Calu3 (cell line): ENCODE data around the gene TDRD3. TPM values are rescaled to one million over a fixed set of nuclear protein-coding genes. Genes with fewer than 3 reads are reported as not detected.

Experiments used
- BruUV-seq: library from RNA; stranded (reverse); fragments of 400-500 nt; replicated peaks from 2 replicates; lab custom pipeline; 2021; lab: Mats Ljungman, UMichigan
- CTCF ChIA-PET: fragments of 300-600 bp; sonication (Branson Sonifier 250); formaldehyde crosslinking; loops from one replicate; lab custom pipeline; 2022; ENCODE audit warnings: antibody characterized with exemption; lab: Charles Lee
- DNase-seq: peaks from one replicate; pipeline ENCODE4 v3.0.0; 2022
- H3K27ac Mint-ChIP-seq: one replicate; pipeline ENCODE4 v1.8.0; 2022; ENCODE audit warnings: mixed read lengths; ENCODE audit not compliant: unreplicated experiment
- H3K27me3 Mint-ChIP-seq: one replicate; pipeline ENCODE4 v1.8.0; 2022; ENCODE audit warnings: mixed read lengths; ENCODE audit not compliant: unreplicated experiment
- H3K36me3 Mint-ChIP-seq: one replicate; pipeline ENCODE4 v1.8.0; 2022; ENCODE audit warnings: mild to moderate bottlenecking, moderate library complexity, mixed read lengths; ENCODE audit not compliant: insufficient read depth, unreplicated experiment
- H3K4me1 Mint-ChIP-seq: one replicate; pipeline ENCODE4 v1.8.0; 2022; ENCODE audit warnings: mild to moderate bottlenecking, low read depth, mixed read lengths; ENCODE audit not compliant: unreplicated experiment
- H3K4me3 Mint-ChIP-seq: one replicate; pipeline ENCODE4 v1.8.0; 2022; ENCODE audit warnings: mild to moderate bottlenecking, low read depth, moderate library complexity, mixed read lengths; ENCODE audit not compliant: unreplicated experiment
- H3K9me3 Mint-ChIP-seq: one replicate; pipeline ENCODE4 v1.8.0; 2022; ENCODE audit warnings: low read depth, mixed read lengths; ENCODE audit not compliant: unreplicated experiment
- intact Hi-C: fragments of 100-400 bp; cut with micrococcal nuclease; formaldehyde crosslinking; loops from one replicate; pipeline ENCODE4 v1.10.0; 2022; ENCODE audit not compliant: unreplicated experiment
- total RNA-seq: library from RNA; stranded (reverse); gene quantifications from 2 replicates; pipeline ENCODE4 v1.2.3, GENCODE V29; 2022
- TF ChIP-seq, protein P1 (sequence below): fragments of 200-600 bp; IDR thresholded peaks from one replicate; pipeline ENCODE4 v1.8.0; 2022; ENCODE audit warnings: antibody characterized with exemption; ENCODE audit not compliant: unreplicated experiment

Gene TDRD3
- total RNA-seq, 1 experiment from 2014 or later: 5.6 TPM

DNA sequence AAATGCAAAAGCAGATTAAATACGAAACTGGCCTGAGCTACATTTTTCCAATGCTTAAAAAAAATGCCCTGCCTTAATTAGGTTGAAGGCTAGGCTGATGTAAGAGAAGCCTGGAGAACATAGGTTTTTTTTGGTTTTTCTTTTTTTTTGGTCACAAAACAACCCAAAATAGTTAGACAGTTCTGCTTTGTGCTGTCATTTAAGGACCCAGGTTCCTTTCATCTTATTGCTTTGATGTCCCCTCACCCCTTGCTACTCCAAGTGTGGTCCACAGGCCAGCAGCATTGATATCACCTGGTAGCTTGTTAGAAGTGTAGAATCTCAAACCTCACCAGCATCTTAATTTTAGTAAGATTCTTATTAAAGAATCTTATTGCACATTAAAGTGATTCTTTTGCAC, 14.4 kb downstream of the TDRD3 start:
- Mint-ChIP-seq H3K9me3 (no peaks in the 10 kb centered on the region), H3K4me1 (no peaks in the 10 kb centered on the region), H3K27me3 (no peaks in the 10 kb centered on the region), H3K36me3 (no peaks in the 10 kb centered on the region), H3K4me3 (no peak overlapping the region), H3K27ac (no peak overlapping the region)
- intact Hi-C loops: no loop called here
- BruUV-seq: no TSS peak
- no peak for DNase-seq
- TF ChIP-seq, protein P1, sequence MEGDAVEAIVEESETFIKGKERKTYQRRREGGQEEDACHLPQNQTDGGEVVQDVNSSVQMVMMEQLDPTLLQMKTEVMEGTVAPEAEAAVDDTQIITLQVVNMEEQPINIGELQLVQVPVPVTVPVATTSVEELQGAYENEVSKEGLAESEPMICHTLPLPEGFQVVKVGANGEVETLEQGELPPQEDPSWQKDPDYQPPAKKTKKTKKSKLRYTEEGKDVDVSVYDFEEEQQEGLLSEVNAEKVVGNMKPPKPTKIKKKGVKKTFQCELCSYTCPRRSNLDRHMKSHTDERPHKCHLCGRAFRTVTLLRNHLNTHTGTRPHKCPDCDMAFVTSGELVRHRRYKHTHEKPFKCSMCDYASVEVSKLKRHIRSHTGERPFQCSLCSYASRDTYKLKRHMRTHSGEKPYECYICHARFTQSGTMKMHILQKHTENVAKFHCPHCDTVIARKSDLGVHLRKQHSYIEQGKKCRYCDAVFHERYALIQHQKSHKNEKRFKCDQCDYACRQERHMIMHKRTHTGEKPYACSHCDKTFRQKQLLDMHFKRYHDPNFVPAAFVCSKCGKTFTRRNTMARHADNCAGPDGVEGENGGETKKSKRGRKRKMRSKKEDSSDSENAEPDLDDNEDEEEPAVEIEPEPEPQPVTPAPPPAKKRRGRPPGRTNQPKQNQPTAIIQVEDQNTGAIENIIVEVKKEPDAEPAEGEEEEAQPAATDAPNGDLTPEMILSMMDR: no peak
- CTCF ChIA-PET: no interaction called here

DNA sequence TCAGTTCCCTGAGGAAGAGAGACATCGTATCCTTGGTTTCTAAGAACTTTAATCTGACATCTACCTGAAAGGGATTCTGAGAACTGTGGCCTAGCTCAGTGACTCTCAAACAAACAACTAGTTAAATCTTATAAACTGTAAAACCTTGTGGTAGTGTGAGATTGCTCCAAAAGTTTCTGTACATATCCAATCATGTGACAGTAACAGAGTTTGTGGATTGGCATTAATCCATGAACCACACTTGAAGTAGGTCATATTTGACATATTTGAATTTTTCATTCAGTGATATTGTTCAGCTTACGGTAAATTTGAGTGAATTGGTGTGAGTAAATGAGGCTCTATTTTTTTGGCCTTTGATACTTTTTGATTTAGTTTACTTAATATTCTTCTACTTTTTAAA, 15.0 kb downstream of the TDRD3 start:
- H3K36me3 Mint-ChIP-seq: no peaks in the 10 kb centered on the region
- TF ChIP-seq, protein P1: no peak
- no peaks in the 10 kb centered on the region for H3K9me3 Mint-ChIP-seq
- H3K27ac Mint-ChIP-seq: no peak overlapping the region
- no TSS peak for BruUV-seq
- CTCF ChIA-PET: no interaction called here
- intact Hi-C loops: no loop called here
- H3K27me3 Mint-ChIP-seq: no peaks in the 10 kb centered on the region
- H3K4me1 Mint-ChIP-seq: no peaks in the 10 kb centered on the region
- no peak for DNase-seq
- H3K4me3 Mint-ChIP-seq: no peak overlapping the region

DNA sequence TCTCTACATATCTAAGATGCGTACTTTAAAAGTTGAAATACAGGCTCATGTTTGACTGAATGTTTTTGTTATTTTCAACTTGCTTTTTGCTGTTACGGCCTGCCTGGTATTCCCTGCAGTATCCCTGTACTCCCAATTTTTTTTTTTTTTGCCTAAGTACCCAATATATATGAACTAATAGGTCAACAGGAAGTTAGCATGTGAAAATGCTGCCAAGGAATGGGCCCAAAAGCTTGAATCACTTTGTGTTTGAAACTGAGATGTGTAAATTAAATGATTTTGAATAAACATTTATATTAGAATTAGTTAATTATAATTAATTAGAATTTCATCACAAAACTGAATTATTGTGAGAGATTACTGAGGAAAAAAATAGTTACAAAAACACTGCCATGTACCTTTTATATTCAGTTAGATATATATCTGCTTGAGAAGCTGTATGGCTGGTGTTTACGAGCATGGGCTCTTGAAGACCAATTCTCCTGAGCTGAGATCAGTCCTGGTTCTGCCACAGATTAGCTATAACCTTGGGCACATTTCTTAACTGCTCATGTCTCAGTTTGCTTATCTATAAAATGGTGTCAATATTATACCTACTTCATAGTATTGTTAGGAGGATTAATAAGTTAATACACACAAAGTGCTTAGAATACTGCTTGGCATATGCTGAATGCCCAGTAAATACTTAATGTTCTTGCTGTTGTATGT, 16.0 kb downstream of the TDRD3 start:
- Mint-ChIP-seq H3K4me1 (no peaks in the 10 kb centered on the region), H3K4me3 (no peak overlapping the region), H3K36me3 (no peaks in the 10 kb centered on the region), H3K9me3 (no peaks in the 10 kb centered on the region), H3K27me3 (no peaks in the 10 kb centered on the region), H3K27ac (no peak overlapping the region)
- no peak for DNase-seq
- intact Hi-C loops: no loop called here
- CTCF ChIA-PET: no interaction called here
- TF ChIP-seq, protein P1: no peak
- no TSS peak for BruUV-seq

DNA sequence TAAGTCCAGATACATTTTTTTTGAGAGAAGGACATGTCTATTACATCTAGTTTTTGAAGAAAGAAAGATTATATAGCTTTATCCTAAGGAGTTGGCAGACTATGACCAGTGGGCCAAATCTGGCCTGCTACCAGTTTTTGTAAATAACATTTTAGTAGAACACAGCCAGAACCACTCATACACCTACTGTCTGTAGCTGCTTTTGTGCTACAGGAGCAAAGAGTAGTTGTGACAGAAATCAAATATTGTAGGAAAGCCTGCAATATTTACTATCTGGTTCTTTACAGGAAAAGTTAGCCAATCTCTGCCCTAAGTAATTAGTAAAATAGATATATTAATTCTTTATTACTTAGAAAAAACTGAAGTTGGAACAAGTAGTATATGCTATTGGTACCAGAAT, 17.2 kb downstream of the TDRD3 start:
- CTCF ChIA-PET: no interaction called here
- no peak for DNase-seq
- Mint-ChIP-seq H3K4me3 (no peak overlapping the region), H3K27ac (no peak overlapping the region), H3K9me3 (no peaks in the 10 kb centered on the region), H3K4me1 (no peaks in the 10 kb centered on the region), H3K27me3 (no peaks in the 10 kb centered on the region), H3K36me3 (no peaks in the 10 kb centered on the region)
- TF ChIP-seq, protein P1: no peak
- intact Hi-C loops: no loop called here
- BruUV-seq: no TSS peak
